Panc1 (cell line): ENCODE results near the gene TMEM81. TPM values are rescaled to one million over a fixed set of nuclear protein-coding genes. Genes with fewer than 3 reads are reported as not detected.

ENCODE experiments used
- ATAC-seq: fragments of 200-7000 bp; cut with Tn5 transposase; 2 replicates; pipeline ENCODE4 v1.9.1; 2020; ENCODE audit warnings: mild to moderate bottlenecking, moderate library complexity
- BruUV-seq: library from RNA; stranded (reverse); fragments of 400-500 nt; replicated peaks from 2 replicates; lab custom pipeline; 2021; lab: Mats Ljungman, UMichigan
- CTCF ChIA-PET: fragments of 300-600 bp; sonication (Branson Sonifier 250); formaldehyde crosslinking; loops from one replicate; lab custom pipeline; 2022; ENCODE audit warnings: antibody characterized with exemption; lab: Charles Lee
- POLR2A ChIA-PET: fragments of 300-600 bp; sonication (Branson Sonifier 250); formaldehyde crosslinking; loops from one replicate; lab custom pipeline; 2022; ENCODE audit warnings: antibody characterized with exemption; lab: Charles Lee
- DNase-seq: peaks from one replicate; pipeline ENCODE4 v3.0.0-alpha.2; 2010; ENCODE audit warnings: low read depth, low spot score
- H3K27ac ChIP-seq: 2 replicates; pipeline ENCODE4 v1.5.1; 2011; ENCODE audit warnings: mild to moderate bottlenecking, low read length, inconsistent platforms
- H3K27me3 ChIP-seq: fragments of 200-500 bp; sonication (Bioruptor generic); 2 replicates; pipeline ENCODE4 v1.6.0; 2014; ENCODE audit warnings: low read length, inconsistent platforms; ENCODE audit not compliant: control insufficient read depth, insufficient read depth
- H3K36me3 ChIP-seq: fragments of 200-500 bp; sonication (Bioruptor generic); 2 replicates; pipeline ENCODE4 v1.5.1; 2014; ENCODE audit warnings: inconsistent platforms, mild to moderate bottlenecking, low read length, moderate library complexity; ENCODE audit not compliant: control insufficient read depth, insufficient read depth
- H3K4me1 ChIP-seq: 2 replicates; pipeline ENCODE4 v1.5.1; 2011; ENCODE audit warnings: inconsistent platforms, mild to moderate bottlenecking, low read length, moderate library complexity; ENCODE audit not compliant: control insufficient read depth, insufficient read depth
- H3K4me3 ChIP-seq, 2 experiments: 2 replicates each; pipeline ENCODE4 v1.5.1; 2011 to 2012; ENCODE audit warnings: low read depth in 2 of 2, low read length in 2 of 2, mild to moderate bottlenecking in 2 of 2, inconsistent platforms in 1 of 2, moderate library complexity in 1 of 2
- H3K9me3 ChIP-seq: fragments of 200-500 bp; sonication (Bioruptor generic); 2 replicates; pipeline ENCODE4 v1.5.1; 2014; ENCODE audit warnings: low read depth, mild to moderate bottlenecking, inconsistent platforms, low read length, moderate library complexity; ENCODE audit not compliant: control insufficient read depth, insufficient read depth
- POLR2AphosphoS5 ChIP-seq: IDR thresholded peaks from 2 replicates; pipeline ENCODE4 v1.6.1; 2012; ENCODE audit warnings: mild to moderate bottlenecking, low read depth, low read length, moderate library complexity
- SIN3A ChIP-seq: IDR thresholded peaks from 2 replicates; pipeline ENCODE4 v1.6.1; 2012; ENCODE audit warnings: low read depth, mild to moderate bottlenecking, low read length, moderate library complexity, borderline replicate concordance; ENCODE audit not compliant: insufficient read depth
- TCF7L2 ChIP-seq: IDR thresholded peaks from 2 replicates; pipeline ENCODE4 v1.6.1; 2011; ENCODE audit warnings: mild to moderate bottlenecking, low read depth, low read length, inconsistent platforms
- in situ Hi-C: cut with HindIII; loops from 2 replicates; pipeline ENCODE4 v1.10.0; 2016; ENCODE audit warnings: low sequenced_read_pairs, low pct_unique_long_range_greater_than_20kb
- intact Hi-C: fragments of 100-400 bp; cut with micrococcal nuclease; formaldehyde crosslinking; loops from one replicate; pipeline ENCODE4 v1.10.0; 2022; ENCODE audit not compliant: unreplicated experiment
- total RNA-seq: library from RNA; stranded (reverse); gene quantifications from one replicate; pipeline ENCODE4 v1.2.1, GENCODE V29; 2021; ENCODE audit not compliant: unreplicated experiment
- TF ChIP-seq, protein P1 (sequence below), 2 experiments: IDR thresholded peaks; 2 replicates each; pipeline ENCODE4 v1.6.1; 2011 to 2012; ENCODE audit warnings: low read depth in 2 of 2, control low read depth in 1 of 2, low read length in 1 of 2, mild to moderate bottlenecking in 1 of 2, moderate library complexity in 1 of 2; ENCODE audit not compliant: insufficient read depth in 1 of 2
- TF ChIP-seq, protein P2 (sequence below): fragments of 450-650 bp; IDR thresholded peaks from 2 replicates; pipeline ENCODE4 v1.5.1; 2017; ENCODE audit warnings: mild to moderate bottlenecking

TMEM81 gene
- total RNA-seq, 1 experiment from 2014 or later = 4.0 TPM

DNA sequence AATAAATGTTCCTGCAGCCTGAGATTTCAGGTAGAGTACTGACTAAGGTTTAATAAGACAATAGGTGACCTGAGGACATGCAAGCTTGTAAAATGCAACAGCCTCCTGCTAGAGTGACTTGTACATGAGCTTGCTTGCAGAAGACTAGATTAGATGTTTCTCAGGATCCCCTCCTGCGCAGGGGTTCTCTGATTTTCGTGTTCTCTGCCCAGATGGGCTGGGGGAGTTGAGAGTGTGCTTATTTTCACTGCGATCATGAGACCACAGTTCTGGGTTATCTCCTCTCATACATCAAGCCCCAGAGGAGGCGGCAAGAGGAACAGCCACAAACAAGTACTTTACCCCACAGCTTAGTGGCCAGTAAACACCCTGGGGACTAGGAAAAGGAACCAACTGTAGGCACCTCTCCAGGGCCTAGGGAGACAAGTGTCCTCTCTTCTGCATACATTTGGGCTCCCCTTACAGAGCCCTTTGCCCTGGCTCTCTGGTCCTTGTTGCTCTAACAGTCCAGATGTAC is 8.0 kb downstream of the TMEM81 start:
- Histone ChIP-seq H3K27me3 (no peaks in the 10 kb centered on the region), H3K4me3 (no peak overlapping the region), H3K9me3 (no peaks in the 10 kb centered on the region), H3K4me1 (no peaks in the 10 kb centered on the region), H3K36me3 (no peaks in the 10 kb centered on the region), H3K27ac (no peak overlapping the region)
- TF ChIP-seq, protein P1, sequence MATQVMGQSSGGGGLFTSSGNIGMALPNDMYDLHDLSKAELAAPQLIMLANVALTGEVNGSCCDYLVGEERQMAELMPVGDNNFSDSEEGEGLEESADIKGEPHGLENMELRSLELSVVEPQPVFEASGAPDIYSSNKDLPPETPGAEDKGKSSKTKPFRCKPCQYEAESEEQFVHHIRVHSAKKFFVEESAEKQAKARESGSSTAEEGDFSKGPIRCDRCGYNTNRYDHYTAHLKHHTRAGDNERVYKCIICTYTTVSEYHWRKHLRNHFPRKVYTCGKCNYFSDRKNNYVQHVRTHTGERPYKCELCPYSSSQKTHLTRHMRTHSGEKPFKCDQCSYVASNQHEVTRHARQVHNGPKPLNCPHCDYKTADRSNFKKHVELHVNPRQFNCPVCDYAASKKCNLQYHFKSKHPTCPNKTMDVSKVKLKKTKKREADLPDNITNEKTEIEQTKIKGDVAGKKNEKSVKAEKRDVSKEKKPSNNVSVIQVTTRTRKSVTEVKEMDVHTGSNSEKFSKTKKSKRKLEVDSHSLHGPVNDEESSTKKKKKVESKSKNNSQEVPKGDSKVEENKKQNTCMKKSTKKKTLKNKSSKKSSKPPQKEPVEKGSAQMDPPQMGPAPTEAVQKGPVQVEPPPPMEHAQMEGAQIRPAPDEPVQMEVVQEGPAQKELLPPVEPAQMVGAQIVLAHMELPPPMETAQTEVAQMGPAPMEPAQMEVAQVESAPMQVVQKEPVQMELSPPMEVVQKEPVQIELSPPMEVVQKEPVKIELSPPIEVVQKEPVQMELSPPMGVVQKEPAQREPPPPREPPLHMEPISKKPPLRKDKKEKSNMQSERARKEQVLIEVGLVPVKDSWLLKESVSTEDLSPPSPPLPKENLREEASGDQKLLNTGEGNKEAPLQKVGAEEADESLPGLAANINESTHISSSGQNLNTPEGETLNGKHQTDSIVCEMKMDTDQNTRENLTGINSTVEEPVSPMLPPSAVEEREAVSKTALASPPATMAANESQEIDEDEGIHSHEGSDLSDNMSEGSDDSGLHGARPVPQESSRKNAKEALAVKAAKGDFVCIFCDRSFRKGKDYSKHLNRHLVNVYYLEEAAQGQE (IDR thresholded peaks at IDR 0.05; ENCODE audit: insufficient read depth in 1 of 2, low read depth in 2 of 2, low read length in 1 of 2) = no peak
- no peak for TF ChIP-seq TCF7L2
- no peak for DNase-seq
- in situ Hi-C loops = no loop called here
- BruUV-seq = no TSS peak
- ChIA-PET CTCF (interaction anchor here (0.8 to 1.8 kb wide), 2 partner anchors 15 kb away, joined by 3 to 7 read pairs; no protein-coding TSS in a partner anchor), POLR2A (no interaction called here)
- ATAC-seq = no peak
- intact Hi-C loops = no loop called here

DNA sequence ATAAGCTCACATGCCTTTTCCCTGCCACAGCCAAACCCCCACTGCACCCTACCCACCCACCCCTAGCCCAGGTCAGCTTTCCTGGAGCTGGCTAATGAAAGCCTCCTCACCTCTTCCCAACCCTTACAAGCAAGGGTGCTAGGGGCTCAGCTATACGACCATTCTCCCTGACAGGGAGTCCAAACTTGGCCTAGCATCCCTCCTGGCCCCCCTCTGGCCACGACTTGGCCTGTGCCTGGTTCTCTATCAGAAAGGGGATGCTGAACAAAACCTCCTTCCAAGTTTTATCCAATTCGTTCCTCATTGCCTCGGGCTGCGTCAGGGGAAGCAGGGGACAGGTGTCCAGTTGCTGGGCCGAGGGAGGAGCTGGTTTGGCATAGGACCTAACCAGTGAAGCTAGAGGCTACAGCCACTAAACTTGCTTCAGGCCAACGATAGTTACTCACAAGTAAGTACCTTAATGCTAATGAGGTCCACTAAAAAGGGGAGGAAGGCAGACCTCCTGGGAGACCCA is 8.6 kb downstream of the TMEM81 start:
- intact Hi-C loops = no loop called here
- ATAC-seq = no peak
- in situ Hi-C loops = no loop called here
- no peak for DNase-seq
- no peak for TF ChIP-seq TCF7L2
- TF ChIP-seq, protein P2, sequence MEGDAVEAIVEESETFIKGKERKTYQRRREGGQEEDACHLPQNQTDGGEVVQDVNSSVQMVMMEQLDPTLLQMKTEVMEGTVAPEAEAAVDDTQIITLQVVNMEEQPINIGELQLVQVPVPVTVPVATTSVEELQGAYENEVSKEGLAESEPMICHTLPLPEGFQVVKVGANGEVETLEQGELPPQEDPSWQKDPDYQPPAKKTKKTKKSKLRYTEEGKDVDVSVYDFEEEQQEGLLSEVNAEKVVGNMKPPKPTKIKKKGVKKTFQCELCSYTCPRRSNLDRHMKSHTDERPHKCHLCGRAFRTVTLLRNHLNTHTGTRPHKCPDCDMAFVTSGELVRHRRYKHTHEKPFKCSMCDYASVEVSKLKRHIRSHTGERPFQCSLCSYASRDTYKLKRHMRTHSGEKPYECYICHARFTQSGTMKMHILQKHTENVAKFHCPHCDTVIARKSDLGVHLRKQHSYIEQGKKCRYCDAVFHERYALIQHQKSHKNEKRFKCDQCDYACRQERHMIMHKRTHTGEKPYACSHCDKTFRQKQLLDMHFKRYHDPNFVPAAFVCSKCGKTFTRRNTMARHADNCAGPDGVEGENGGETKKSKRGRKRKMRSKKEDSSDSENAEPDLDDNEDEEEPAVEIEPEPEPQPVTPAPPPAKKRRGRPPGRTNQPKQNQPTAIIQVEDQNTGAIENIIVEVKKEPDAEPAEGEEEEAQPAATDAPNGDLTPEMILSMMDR = no peak
- TF ChIP-seq, protein P1 (IDR thresholded peaks at IDR 0.05; ENCODE audit: insufficient read depth in 1 of 2, low read depth in 2 of 2, low read length in 1 of 2) = no peak
- TF ChIP-seq SIN3A = no peak
- TF ChIP-seq POLR2AphosphoS5 = no peak
- CTCF ChIA-PET = interaction anchor here (0.9 to 1.8 kb wide), 3 partner anchors 10 to 86 kb away, joined by 4 to 8 read pairs (median 7); no protein-coding TSS in a partner anchor
- Histone ChIP-seq H3K9me3 (no peaks in the 10 kb centered on the region), H3K36me3 (no peaks in the 10 kb centered on the region), H3K4me1 (no peaks in the 10 kb centered on the region), H3K27ac (no peak overlapping the region), H3K4me3 (no peak overlapping the region), H3K27me3 (no peaks in the 10 kb centered on the region)
- BruUV-seq = no TSS peak
- POLR2A ChIA-PET = no interaction called here
